Esophagus mucosa (tissue), 1 donor: Measurements from ENCODE around the gene SENP5. TPM values are rescaled to one million over a fixed set of nuclear protein-coding genes. Genes with fewer than 3 reads are reported as not detected.

ENCODE experiments used
- ATAC-seq: fragments of 200-7000 bp; cut with Tn5 transposase; one replicate; pipeline ENCODE4 v1.9.1; 2020
- total RNA-seq: library from RNA; stranded (reverse); gene quantifications from one replicate; pipeline ENCODE4 v1.2.4, GENCODE V29; 2023
- donor health status: DM: yes; HTN: yes; CAD: no.

SENP5 gene
- total RNA-seq, 1 donor from 2014 or later = 16.1 TPM

- ATAC-seq = peak; percentile 82
Observed at GRCh38 chr3:196969660-196970546, 102.2 kb downstream of the SENP5 start.

GRCh38 chr3:196970547-196971093 is 102.9 kb downstream of the SENP5 start:
- ATAC-seq = no peak

- ATAC-seq = no peak
Observed at GRCh38 chr3:196971094-196971698, 103.5 kb downstream of the SENP5 start.

- ATAC-seq = no peak
Observed at GRCh38 chr3:196974661-196975060, 106.9 kb downstream of the SENP5 start.

- no peak for ATAC-seq
Observed at GRCh38 chr3:196975349-196975748, 107.6 kb downstream of the SENP5 start.

- ATAC-seq = no peak
Observed at GRCh38 chr3:196976941-196977340, 109.2 kb downstream of the SENP5 start.

- ATAC-seq = no peak
Observed at GRCh38 chr3:196979545-196979944, 111.8 kb downstream of the SENP5 start.

GRCh38 chr3:196981657-196982056 is 113.9 kb downstream of the SENP5 start:
- ATAC-seq = no peak

GRCh38 chr3:196983186-196983585 is 115.5 kb downstream of the SENP5 start:
- ATAC-seq = no peak

Other genes starting within 250 kb of the SENP5 start
- 0.40 TPM for gene NRROS, start 228.2 kb upstream of the SENP5 start, total RNA-seq
- 1.0 TPM for gene CEP19, start 155.7 kb upstream of the SENP5 start, total RNA-seq
- gene PIGX, start 155.5 kb upstream of the SENP5 start, total RNA-seq = 20.0 TPM
- 36.5 TPM for gene PAK2, start 128.1 kb upstream of the SENP5 start, total RNA-seq
- gene NCBP2, start 74.6 kb downstream of the SENP5 start, total RNA-seq = 28.2 TPM
- gene PIGZ, start 100.9 kb downstream of the SENP5 start, total RNA-seq = 3.7 TPM
- 2.8 TPM for gene MELTF, start 161.9 kb downstream of the SENP5 start, total RNA-seq